Measurements from ENCODE around the gene MLPH.
A peak's percentile ranks its signal among the peaks of the same experiment; 100 is the strongest.
"Not testable (repeated sequence)": the region's sequence is repeated elsewhere in the genome, so short reads cannot be mapped to it uniquely, and the experiment has no call there.

The MLPH gene

GRCh38 chr2:237593596-237594320, 106.7 kb downstream of the MLPH start:
- intact Hi-C loops (cut with micrococcal nuclease): no loop called here
- Mint-ChIP-seq H3K27me3 (peaks cover 4% of the 10 kb centered on the region), H3K4me1 (ENCODE audit: low read depth) (peaks cover 36% of the 10 kb centered on the region), H3K27ac (no peak overlapping the region), H3K36me3 (ENCODE audit: low read depth) (no peaks in the 10 kb centered on the region), H3K9me3 (no peaks in the 10 kb centered on the region), H3K4me3 (no peak overlapping the region)

- H3K27ac Mint-ChIP-seq: no peak overlapping the region
- intact Hi-C loops (cut with micrococcal nuclease): no loop called here
- no peaks in the 10 kb centered on the region for H3K9me3 Mint-ChIP-seq
- peaks cover 4% of the 10 kb centered on the region for H3K27me3 Mint-ChIP-seq
- H3K4me1 Mint-ChIP-seq (ENCODE audit: low read depth): peaks cover 36% of the 10 kb centered on the region
- no peak overlapping the region for H3K4me3 Mint-ChIP-seq
- H3K36me3 Mint-ChIP-seq (ENCODE audit: low read depth): no peaks in the 10 kb centered on the region
These were observed 107.4 kb downstream of the MLPH start for GRCh38 chr2:237594514-237594871.

DNA sequence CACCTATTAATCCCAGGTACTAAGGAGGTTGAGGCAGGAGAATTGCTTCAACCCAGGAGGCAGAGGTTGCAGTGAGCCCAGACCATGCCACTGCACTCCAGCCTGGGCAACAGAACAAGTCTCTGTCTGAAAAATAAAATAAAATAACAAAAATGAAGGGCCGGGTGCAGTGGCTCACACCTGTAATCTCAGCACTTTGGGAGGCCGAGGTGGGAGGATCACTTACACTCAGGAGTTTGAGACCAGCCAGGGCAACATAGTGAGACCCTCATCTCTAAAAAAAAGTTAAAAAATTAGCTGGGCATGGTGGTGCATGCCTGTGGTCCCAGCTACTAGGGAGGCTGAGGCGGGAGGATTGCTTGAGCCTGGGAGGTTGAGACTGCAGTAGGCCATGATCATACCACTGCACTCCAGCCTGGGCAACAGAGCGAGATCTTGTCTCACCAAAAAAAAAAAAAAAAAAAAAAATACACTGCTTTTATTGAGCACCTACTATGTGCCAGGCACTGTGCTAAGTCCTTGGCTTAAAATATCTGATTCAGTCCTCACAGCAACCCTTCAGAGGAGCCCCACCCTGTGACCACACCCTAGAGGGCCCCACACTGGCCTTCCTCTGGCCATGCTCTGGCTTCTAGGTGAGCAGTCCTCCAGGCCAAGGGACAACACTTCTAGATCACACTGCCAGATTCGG, 108.9 kb downstream of the MLPH start:
- H3K36me3 Mint-ChIP-seq (ENCODE audit: low read depth); H3K27ac Mint-ChIP-seq; H3K9me3 Mint-ChIP-seq; H3K27me3 Mint-ChIP-seq; H3K4me3 Mint-ChIP-seq; intact Hi-C loops (cut with micrococcal nuclease): not testable (repeated sequence)
- H3K4me1 Mint-ChIP-seq (ENCODE audit: low read depth): peaks cover 25% of the 10 kb centered on the region

DNA sequence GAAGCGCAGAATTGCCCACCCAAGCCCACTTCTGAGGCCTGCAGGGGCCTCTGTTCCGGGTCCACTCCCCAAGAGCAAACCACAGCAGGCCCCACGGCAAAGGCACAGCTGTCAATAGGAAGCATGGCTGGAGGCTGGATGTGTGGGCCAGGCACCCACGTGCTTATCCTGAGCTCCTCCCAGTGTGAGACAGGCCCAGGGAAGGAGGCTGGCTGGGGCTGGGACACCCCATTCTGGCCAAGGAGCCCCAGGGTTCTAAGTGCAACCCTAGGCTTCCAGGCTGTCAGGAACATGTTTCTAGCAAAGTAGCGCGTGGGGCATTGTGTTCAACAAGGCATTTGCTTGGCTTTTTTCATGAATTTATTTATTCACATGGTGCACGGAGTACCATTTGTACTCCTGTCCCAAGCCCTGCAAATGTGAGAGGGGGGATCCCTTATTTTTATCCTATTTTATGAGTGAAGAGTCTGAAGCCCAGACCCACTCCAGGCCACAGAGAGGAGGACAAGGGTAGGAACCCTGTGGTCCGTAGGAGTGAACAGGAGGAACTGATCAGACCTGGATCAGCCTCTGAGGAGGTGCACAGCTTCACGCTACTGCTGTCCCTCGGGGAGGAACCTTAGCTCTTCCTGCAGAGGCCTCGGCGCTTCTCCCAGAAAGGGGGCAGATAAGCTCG, 109.6 kb downstream of the MLPH start:
- H3K4me1 Mint-ChIP-seq (ENCODE audit: low read depth): peaks cover 18% of the 10 kb centered on the region
- H3K9me3 Mint-ChIP-seq: no peaks in the 10 kb centered on the region
- intact Hi-C loops (cut with micrococcal nuclease): no loop called here
- peaks cover 5% of the 10 kb centered on the region for H3K27me3 Mint-ChIP-seq
- H3K4me3 Mint-ChIP-seq: no peak overlapping the region
- H3K27ac Mint-ChIP-seq: no peak overlapping the region
- H3K36me3 Mint-ChIP-seq (ENCODE audit: low read depth): no peaks in the 10 kb centered on the region

GRCh38 chr2:237597196-237598145, 110.4 kb downstream of the MLPH start:
- Mint-ChIP-seq H3K4me3 (no peak overlapping the region), H3K9me3 (no peaks in the 10 kb centered on the region), H3K36me3 (ENCODE audit: low read depth) (no peaks in the 10 kb centered on the region), H3K27ac (no peak overlapping the region), H3K4me1 (ENCODE audit: low read depth) (peaks cover 16% of the 10 kb centered on the region), H3K27me3 (peaks cover 7% of the 10 kb centered on the region)
- intact Hi-C loops (cut with micrococcal nuclease): no loop called here

DNA sequence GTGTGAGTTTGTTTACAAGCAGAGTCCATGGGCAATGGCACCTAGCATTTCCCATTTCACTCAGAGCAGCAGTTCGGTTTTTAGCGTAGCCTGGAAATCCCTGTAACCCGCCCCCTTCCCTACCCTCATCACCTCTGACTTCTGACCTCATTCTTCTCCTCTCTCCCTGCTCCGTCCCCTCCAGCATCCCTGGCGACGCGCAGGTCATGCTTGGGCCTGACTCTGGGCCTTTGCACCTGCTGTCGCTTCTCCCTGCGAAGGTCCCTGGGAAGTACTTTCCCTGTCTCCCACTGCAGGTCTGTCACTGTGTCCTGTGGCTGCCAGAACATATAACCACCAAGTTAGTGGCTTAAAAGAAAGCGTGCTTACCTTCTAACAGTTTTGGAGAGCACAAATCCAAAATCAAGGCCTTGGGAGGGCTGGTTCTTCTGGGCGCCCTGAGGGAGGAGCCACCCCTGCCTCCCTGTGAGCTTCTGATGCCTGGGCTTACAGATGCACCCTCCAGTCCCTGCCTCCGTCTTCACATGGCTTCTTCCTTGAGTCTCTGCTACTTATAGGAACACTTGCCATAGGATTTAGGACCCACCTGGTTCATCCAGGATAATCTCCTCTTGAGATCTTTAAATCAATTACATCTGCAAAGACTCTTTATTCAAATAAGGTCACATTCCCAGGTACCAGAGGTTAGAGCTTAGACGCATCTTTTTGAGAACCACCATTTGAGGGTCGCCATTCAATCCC, 111.6 kb downstream of the MLPH start:
- intact Hi-C loops (cut with micrococcal nuclease): no loop called here
- Mint-ChIP-seq H3K4me1 (ENCODE audit: low read depth) (peaks cover 20% of the 10 kb centered on the region), H3K4me3 (no peak overlapping the region), H3K9me3 (no peaks in the 10 kb centered on the region), H3K27me3 (peaks cover 13% of the 10 kb centered on the region), H3K36me3 (ENCODE audit: low read depth) (no peaks in the 10 kb centered on the region), H3K27ac (no peak overlapping the region)

GRCh38 chr2:237599465-237600110, 112.5 kb downstream of the MLPH start:
- intact Hi-C loops (cut with micrococcal nuclease): no loop called here
- H3K36me3 Mint-ChIP-seq (ENCODE audit: low read depth): no peaks in the 10 kb centered on the region
- no peak overlapping the region for H3K27ac Mint-ChIP-seq
- no peaks in the 10 kb centered on the region for H3K9me3 Mint-ChIP-seq
- H3K4me1 Mint-ChIP-seq (ENCODE audit: low read depth): peaks cover 26% of the 10 kb centered on the region
- no peak overlapping the region for H3K4me3 Mint-ChIP-seq
- H3K27me3 Mint-ChIP-seq: peaks cover 13% of the 10 kb centered on the region

- no peak overlapping the region for H3K4me3 Mint-ChIP-seq
- peaks cover 26% of the 10 kb centered on the region for H3K4me1 Mint-ChIP-seq (ENCODE audit: low read depth)
- peaks cover 13% of the 10 kb centered on the region for H3K27me3 Mint-ChIP-seq
- intact Hi-C loops (cut with micrococcal nuclease): no loop called here
- no peaks in the 10 kb centered on the region for H3K36me3 Mint-ChIP-seq (ENCODE audit: low read depth)
- H3K9me3 Mint-ChIP-seq: no peaks in the 10 kb centered on the region
- H3K27ac Mint-ChIP-seq: no peak overlapping the region
These were observed 113.3 kb downstream of the MLPH start for GRCh38 chr2:237600205-237600846.

- H3K27me3 Mint-ChIP-seq: peaks cover 13% of the 10 kb centered on the region
- no peak overlapping the region for H3K4me3 Mint-ChIP-seq
- intact Hi-C loops (cut with micrococcal nuclease): no loop called here
- H3K9me3 Mint-ChIP-seq: no peaks in the 10 kb centered on the region
- H3K27ac Mint-ChIP-seq: no peak overlapping the region
- H3K4me1 Mint-ChIP-seq (ENCODE audit: low read depth): peaks cover 20% of the 10 kb centered on the region
- no peaks in the 10 kb centered on the region for H3K36me3 Mint-ChIP-seq (ENCODE audit: low read depth)
These were observed 114.5 kb downstream of the MLPH start for GRCh38 chr2:237601453-237602116.

DNA sequence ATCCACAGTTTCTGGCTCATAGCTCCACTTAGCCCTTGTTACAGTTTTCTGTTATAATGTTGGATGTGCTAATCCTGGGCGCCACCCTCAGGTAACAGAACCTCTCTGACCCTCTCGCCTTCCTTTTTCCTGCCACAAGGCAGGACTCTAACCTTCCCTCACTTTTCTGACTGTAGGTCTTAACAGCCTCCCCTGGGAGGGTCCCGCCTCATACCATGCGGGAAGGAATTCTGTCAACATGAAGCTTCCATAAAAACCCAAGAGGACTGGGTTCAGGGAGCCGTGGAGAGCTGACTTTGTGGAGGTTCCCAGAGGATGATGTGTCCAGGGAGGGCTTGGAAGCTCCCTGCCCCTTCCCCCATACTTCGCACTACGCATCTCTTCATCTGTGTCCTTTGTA, 115.4 kb downstream of the MLPH start:
- intact Hi-C loops (cut with micrococcal nuclease): no loop called here
- peaks cover 13% of the 10 kb centered on the region for H3K4me1 Mint-ChIP-seq (ENCODE audit: low read depth)
- H3K4me3 Mint-ChIP-seq: no peak overlapping the region
- H3K27ac Mint-ChIP-seq: peak overlapping the region; percentile 20
- H3K27me3 Mint-ChIP-seq: peaks cover 13% of the 10 kb centered on the region
- no peaks in the 10 kb centered on the region for H3K9me3 Mint-ChIP-seq
- no peaks in the 10 kb centered on the region for H3K36me3 Mint-ChIP-seq (ENCODE audit: low read depth)

- Mint-ChIP-seq H3K27me3 (peaks cover 18% of the 10 kb centered on the region), H3K4me3 (no peak overlapping the region), H3K4me1 (ENCODE audit: low read depth) (peaks cover 9% of the 10 kb centered on the region), H3K36me3 (ENCODE audit: low read depth) (no peaks in the 10 kb centered on the region), H3K9me3 (no peaks in the 10 kb centered on the region), H3K27ac (peak overlapping the region; percentile 47)
- intact Hi-C loops (cut with micrococcal nuclease): no loop called here
These were observed 116.1 kb downstream of the MLPH start for GRCh38 chr2:237603049-237603717.

Data from dendritic cell treated with granulocyte-macrophage colony-stimulating factor and Interleukin-4, amounts not matched to agents 40 ng/mL and 50 ng/mL, for 4 days (primary cell).